Ishikawa (cell line): ENCODE results near the gene CTNNA3.

Experiments
- CEBPB ChIP-seq: IDR thresholded peaks from 2 replicates; pipeline ENCODE4 v1.6.1; 2012
- CREB1 ChIP-seq: IDR thresholded peaks from 2 replicates; pipeline ENCODE4 v1.6.1; 2012; ENCODE audit warnings: low read depth
- EGR1 ChIP-seq: IDR thresholded peaks from 2 replicates; pipeline ENCODE4 v1.6.1; 2012
- EP300 ChIP-seq: IDR thresholded peaks from 2 replicates; pipeline ENCODE4 v1.6.1; 2012; ENCODE audit warnings: borderline replicate concordance
- MAX ChIP-seq: IDR thresholded peaks from 2 replicates; pipeline ENCODE4 v1.6.1; 2012
- NFIC ChIP-seq: IDR thresholded peaks from 2 replicates; pipeline ENCODE4 v1.6.1; 2012
- RAD21 ChIP-seq: IDR thresholded peaks from 2 replicates; pipeline ENCODE4 v1.6.1; 2012; ENCODE audit warnings: low read depth
- TAF1 ChIP-seq: IDR thresholded peaks from 2 replicates; pipeline ENCODE4 v1.6.1; 2012; ENCODE audit warnings: low read depth, mild to moderate bottlenecking
- TCF12 ChIP-seq: IDR thresholded peaks from 2 replicates; pipeline ENCODE4 v1.6.1; 2012; ENCODE audit warnings: low read depth
- TEAD4 ChIP-seq: IDR thresholded peaks from 2 replicates; pipeline ENCODE4 v1.6.1; 2012
- USF1 ChIP-seq: IDR thresholded peaks from 2 replicates; pipeline ENCODE4 v1.6.1; 2012

DNA sequence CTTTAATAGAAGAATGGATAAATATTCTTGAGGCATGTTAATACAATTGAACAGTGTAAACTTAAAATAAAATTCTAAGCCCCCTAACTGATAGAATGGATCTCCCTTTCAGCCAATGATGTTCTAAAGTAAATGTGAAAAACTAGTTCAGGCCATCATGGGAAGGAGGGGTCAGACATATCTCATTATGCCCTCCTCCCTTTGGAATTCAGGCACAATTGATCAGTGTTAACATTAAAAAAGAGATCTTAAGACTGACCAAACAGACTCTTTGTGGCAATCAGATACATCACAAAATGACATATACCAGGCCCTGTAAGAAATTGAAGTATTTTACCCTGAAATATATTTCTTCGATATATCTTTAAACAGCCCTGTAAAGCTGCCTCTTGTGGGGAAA lies 1453.1 kb downstream of the CTNNA3 start:
- TF ChIP-seq TAF1 (no peak), NFIC (no peak), EGR1 (no peak), MAX (no peak), CEBPB (no peak), EP300 (no peak), USF1 (no peak), TEAD4 (no peak), TCF12 (no peak), RAD21 (no peak), CREB1 (no peak)
